Astrocyte of the spinal cord (primary cell): ENCODE results near the gene CARF.
"Not testable (repeated sequence)": the region's sequence is repeated elsewhere in the genome, so short reads cannot be mapped to it uniquely, and the experiment has no call there.

Experiments
- DNase-seq: peaks from one replicate; pipeline ENCODE4 v3.0.0; 2011; ENCODE audit warnings: low read depth, low spot score
- H3K4me3 ChIP-seq: 2 replicates; pipeline ENCODE4 v1.5.1; 2011; ENCODE audit warnings: low read depth, mild to moderate bottlenecking, low read length, moderate library complexity
- CTCF ChIP-seq: IDR thresholded peaks from 2 replicates; pipeline ENCODE4 v1.5.1; 2012; ENCODE audit warnings: low read depth, mild to moderate bottlenecking, low read length, inconsistent platforms
- in situ Hi-C: cut with HindIII; loops from 2 replicates; pipeline ENCODE4 v1.10.0; 2017; ENCODE audit warnings: low sequenced_read_pairs

CARF gene

GRCh38 chr2:202911203-202911511, 918 bp upstream of the CARF start:
- DNase-seq, result no peak

GRCh38 chr2:202912342-202913201, 497 bp downstream of the CARF start:
- in situ Hi-C loops, result not testable (repeated sequence)
- DNase-seq, result peak; percentile 13
- peak overlapping the region; percentile 90 for H3K4me3 ChIP-seq

More at GRCh38 chr2:202911203-202911511, 918 bp upstream of the CARF start:
- in situ Hi-C loops, result no loop called here
- TF ChIP-seq CTCF, result no peak
- peak overlapping the region; percentile 90 for H3K4me3 ChIP-seq

- in situ Hi-C loops, result no loop called here
- DNase-seq, result no peak
Observed at GRCh38 chr2:202918860-202919259, 6.8 kb downstream of the CARF start.

GRCh38 chr2:202932425-202933138, 20.5 kb downstream of the CARF start:
- in situ Hi-C loops, result no loop called here
- no peak for TF ChIP-seq CTCF
- no peak overlapping the region for H3K4me3 ChIP-seq
- peak; percentile 29 for DNase-seq

More at GRCh38 chr2:202918860-202919259, 6.8 kb downstream of the CARF start:
- no peak overlapping the region for H3K4me3 ChIP-seq
- TF ChIP-seq CTCF, result no peak

- DNase-seq, result no peak
- in situ Hi-C loops, result no loop called here
- no peak overlapping the region for H3K4me3 ChIP-seq
- no peak for TF ChIP-seq CTCF
Observed at GRCh38 chr2:202933139-202933510, 21.1 kb downstream of the CARF start.

- TF ChIP-seq CTCF, result no peak
- in situ Hi-C loops, result no loop called here
- no peak for DNase-seq
- no peak overlapping the region for H3K4me3 ChIP-seq
Observed at GRCh38 chr2:202933958-202934357, 21.9 kb downstream of the CARF start.

- in situ Hi-C loops, result no loop called here
- no peak overlapping the region for H3K4me3 ChIP-seq
- no peak for TF ChIP-seq CTCF
- DNase-seq, result no peak
Observed at GRCh38 chr2:202934456-202934855, 22.4 kb downstream of the CARF start.
